GM12878 (cell line): ENCODE data around the gene DDC. TPM values are rescaled to one million over a fixed set of nuclear protein-coding genes. Genes with fewer than 3 reads are reported as not detected.

Experiments used
- ATAC-seq: fragments of 200-7000 bp; cut with Tn5 transposase; 3 replicates; pipeline ENCODE4 v1.9.1; 2020; ENCODE audit warnings: mild to moderate bottlenecking, moderate library complexity
- BruUV-seq: library from RNA; stranded (reverse); fragments of 400-500 nt; replicated peaks from 2 replicates; lab custom pipeline; 2021; lab: Mats Ljungman, UMichigan
- CTCF ChIA-PET: fragments of 300-600 bp; sonication (Branson Sonifier 250); formaldehyde crosslinking; extraction: SDS; loops from one replicate; lab custom pipeline; 2021; ENCODE audit warnings: inconsistent platforms; lab: Yijun Ruan, JAX
- POLR2A ChIA-PET: fragments of 350-600 bp; formaldehyde crosslinking; extraction: SDS; loops from one replicate; lab custom pipeline; 2021; ENCODE audit warnings: inconsistent platforms; lab: Charles Lee
- RAD21 ChIA-PET: fragments of 300-600 bp; sonication (Branson Sonifier 250); formaldehyde crosslinking; loops from one replicate; lab custom pipeline; 2023; ENCODE audit warnings: antibody characterized with exemption; ENCODE audit not compliant: unreplicated experiment; lab: Charles Lee
- SMC1A ChIA-PET: fragments of 300-600 bp; sonication (Branson Sonifier 250); formaldehyde crosslinking; loops from one replicate; lab custom pipeline; 2023; ENCODE audit not compliant: unreplicated experiment, uncharacterized antibody; lab: Charles Lee
- DNase-seq: peaks from one replicate; pipeline ENCODE4 v3.0.0-alpha.2; 2011; ENCODE audit warnings: low read depth, low spot score
- FAIRE-seq: peaks from 3 replicates; lab custom pipeline; 2011; peaks lifted over from hg19 to GRCh38; lab: Jason Lieb, UNC
- H2AFZ ChIP-seq: 2 replicates; pipeline ENCODE4 v1.6.0; 2011; ENCODE audit warnings: low read depth, low read length, control low read depth; ENCODE audit not compliant: control insufficient read depth
- H3K27ac ChIP-seq: 2 replicates; pipeline ENCODE4 v1.5.1; 2011; ENCODE audit warnings: control low read depth; ENCODE audit not compliant: control insufficient read depth, insufficient read depth
- H3K27me3 ChIP-seq, 2 experiments: replicated peaks in 1 of 2; 2 replicates each; pipeline versions ENCODE4 v1.6.0 to v1.6.1; 2011; ENCODE audit warnings: low read length in 1 of 2; ENCODE audit not compliant: control insufficient read depth in 2 of 2, insufficient read depth in 2 of 2
- H3K36me3 ChIP-seq, 2 experiments: 2 replicates each; pipeline ENCODE4 v1.5.1; 2011; ENCODE audit warnings: low read length in 1 of 2; ENCODE audit not compliant: control insufficient read depth in 2 of 2, insufficient read depth in 2 of 2
- H3K4me1 ChIP-seq: 2 replicates; pipeline ENCODE4 v1.6.1; 2011; ENCODE audit warnings: mild to moderate bottlenecking, low read length, moderate library complexity, mixed read lengths; ENCODE audit not compliant: control insufficient read depth, insufficient read depth
- H3K4me2 ChIP-seq: 2 replicates; pipeline ENCODE4 v1.6.0; 2011; ENCODE audit warnings: control low read depth; ENCODE audit not compliant: control insufficient read depth, insufficient read depth
- H3K4me3 ChIP-seq: fragments of 200-600 bp; sonication (generic); 2 replicates; pipeline ENCODE4 v1.5.1; 2016
- H3K79me2 ChIP-seq: 2 replicates; pipeline ENCODE4 v1.6.0; 2011; ENCODE audit warnings: low read length; ENCODE audit not compliant: control insufficient read depth, insufficient read depth
- H3K9ac ChIP-seq: 2 replicates; pipeline ENCODE4 v1.8.0; 2011; ENCODE audit warnings: low read length, control low read depth, mixed read lengths; ENCODE audit not compliant: control insufficient read depth, insufficient read depth
- H3K9me3 ChIP-seq: replicated peaks from 3 replicates; pipeline ENCODE4 v1.5.1; 2011; ENCODE audit warnings: mild to moderate bottlenecking, low read length; ENCODE audit not compliant: control insufficient read depth, insufficient read depth
- H4K20me1 ChIP-seq: 2 replicates; pipeline ENCODE4 v1.6.0; 2011; ENCODE audit not compliant: control insufficient read depth, insufficient read depth
- BCL11A ChIP-seq: IDR thresholded peaks from 2 replicates; pipeline ENCODE4 v1.6.1; 2011; ENCODE audit warnings: low read depth, low read length
- IKZF2 ChIP-seq, 2 experiments: fragments of 450-650 bp; IDR thresholded peaks; 2 replicates each; pipeline ENCODE4 v1.6.1; 2017; ENCODE audit warnings: mild to moderate bottlenecking in 2 of 2, moderate library complexity in 2 of 2
- MAX ChIP-seq: IDR thresholded peaks from 2 replicates; pipeline ENCODE4 v1.6.1; 2012; ENCODE audit warnings: low read depth, low read length, improper control_type of control experiment
- MYC ChIP-seq: IDR thresholded peaks from 2 replicates; pipeline ENCODE4 v1.6.1; 2011; ENCODE audit warnings: mild to moderate bottlenecking, low read length, moderate library complexity, inconsistent platforms; ENCODE audit not compliant: insufficient read depth, insufficient replicate concordance, insufficient read length, severe bottlenecking
- NFIC ChIP-seq: IDR thresholded peaks from 2 replicates; pipeline ENCODE4 v1.6.1; 2012; ENCODE audit warnings: low read depth, mild to moderate bottlenecking, inconsistent platforms, low read length, moderate library complexity
- NFYA ChIP-seq: IDR thresholded peaks from 2 replicates; pipeline ENCODE4 v1.6.1; 2011; ENCODE audit warnings: low read depth, mild to moderate bottlenecking, low read length, improper control_type of control experiment, borderline replicate concordance
- ZNF274 ChIP-seq: IDR thresholded peaks from one replicate; pipeline ENCODE4 v1.8.0; 2011; ENCODE audit not compliant: insufficient read length, insufficient read depth
- ZNF622 ChIP-seq: fragments of 450-650 bp; IDR thresholded peaks from 2 replicates; pipeline ENCODE4 v1.6.1; 2017; ENCODE audit warnings: mild to moderate bottlenecking, inconsistent platforms
- WGBS: methylation state at CpG from one replicate; pipeline ENCODE4 v1.1.6; 2016; ENCODE audit warnings: low lambda C conversion rate; ENCODE audit not compliant: insufficient replicate concordance, insufficient coverage; ENCODE audit errors: missing lambda C conversion rate; 5-methylcytosine and 5-hydroxymethylcytosine counted together
- in situ Hi-C: fragments of 300-500 bp; cut with MboI; formaldehyde crosslinking; loops from 9 replicates; pipeline ENCODE4 v1.14.3; 2018; ENCODE audit warnings: mixed read lengths
- intact Hi-C: fragments of 100-400 bp; cut with micrococcal nuclease; formaldehyde crosslinking; loops from one replicate; pipeline ENCODE4 v1.14.2; 2022; ENCODE audit not compliant: unreplicated experiment
- polyA plus RNA-seq, 11 experiments: library from polyadenylated mRNA; depleted of rRNA in 4 of 11; unstranded in 6 of 11; stranded (reverse) in 5 of 11; fragments of >200 nt; fragmentation: Nextera tagmentation in 4 of 11; fragmentation: Illumina TruSeq in 1 of 11; extraction: Ambion mirVana in 4 of 11; extraction: Trizol in 1 of 11; gene quantifications; 1 replicate in 1 of 11; 2 replicates in 10 of 11; pipeline versions ENCODE4 v1.2.1 to v1.2.3, GENCODE V29; 2011 to 2016; ENCODE audit warnings: inconsistent platforms in 2 of 11, missing spikeins in 2 of 11, low read depth in 1 of 11
- total RNA-seq, 4 experiments: library from RNA; depleted of rRNA in 3 of 4; stranded (reverse); fragments of >200 nt in 3 of 4; fragmentation: Illumina TruSeq in 1 of 4; extraction: Trizol in 1 of 4; gene quantifications; 2 replicates each; pipeline versions ENCODE4 v1.2.1 to v1.2.3, GENCODE V29; 2013 to 2021
- TF ChIP-seq, protein P1 (sequence below): IDR thresholded peaks from 2 replicates; pipeline ENCODE4 v1.6.1; 2011; ENCODE audit warnings: low read depth, low read length, improper control_type of control experiment, borderline replicate concordance

DDC gene
- total and polyA plus RNA-seq, 10 of the 15 experiments (the other 5 are each of a cell fraction or from before 2014, with no cell fraction given), result not detected

DNA sequence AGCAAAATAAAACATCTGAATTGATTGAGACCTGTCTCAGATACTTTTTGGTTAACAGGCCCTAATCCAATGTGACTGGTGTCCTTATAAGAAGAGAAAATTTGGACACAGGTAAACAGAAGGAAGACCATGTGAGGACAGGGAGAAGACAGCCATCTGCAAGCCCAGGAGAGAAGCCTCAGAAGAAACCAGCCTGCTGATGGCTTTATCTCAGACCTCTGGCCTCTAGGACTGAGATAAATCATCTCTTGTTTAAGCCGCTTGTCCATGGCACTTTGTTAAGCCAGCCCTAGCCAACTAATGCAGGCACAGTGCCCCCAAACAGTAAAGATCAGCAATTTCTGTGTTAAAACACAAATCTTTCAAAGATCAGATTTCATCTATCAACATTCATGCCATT lies 73.3 kb downstream of the DDC start:
- no peak for DNase-seq
- Histone ChIP-seq H2AFZ (no peak overlapping the region), H3K9me3 (no peaks in the 10 kb centered on the region)
- SMC1A ChIA-PET, result no interaction called here
- no peak for TF ChIP-seq IKZF2 (IDR thresholded peaks at IDR 0.05)
- TF ChIP-seq, protein P1, sequence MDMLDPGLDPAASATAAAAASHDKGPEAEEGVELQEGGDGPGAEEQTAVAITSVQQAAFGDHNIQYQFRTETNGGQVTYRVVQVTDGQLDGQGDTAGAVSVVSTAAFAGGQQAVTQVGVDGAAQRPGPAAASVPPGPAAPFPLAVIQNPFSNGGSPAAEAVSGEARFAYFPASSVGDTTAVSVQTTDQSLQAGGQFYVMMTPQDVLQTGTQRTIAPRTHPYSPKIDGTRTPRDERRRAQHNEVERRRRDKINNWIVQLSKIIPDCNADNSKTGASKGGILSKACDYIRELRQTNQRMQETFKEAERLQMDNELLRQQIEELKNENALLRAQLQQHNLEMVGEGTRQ, result no peak
- no peak for TF ChIP-seq NFIC
- no peak for TF ChIP-seq MYC
- TF ChIP-seq ZNF622, result no peak
- TF ChIP-seq BCL11A, result no peak
- no peak for TF ChIP-seq ZNF274
- TF ChIP-seq MAX, result no peak
- TF ChIP-seq NFYA, result no peak
- TF ChIP-seq, all 136 proteins: peak for 0
- FAIRE-seq (no peak), ATAC-seq (no peak)
- in situ Hi-C loops, result no loop called here
- H3K4me3 ChIP-seq, result no peak overlapping the region
- no peak overlapping the region for H3K9ac ChIP-seq
- intact Hi-C loops, result no loop called here
- 58% methylated on average over 1 of the region's 1 CpG for WGBS
- no TSS peak for BruUV-seq
- no peak overlapping the region for H3K4me2 ChIP-seq
- H3K79me2 ChIP-seq, result no peaks in the 10 kb centered on the region
- H4K20me1 ChIP-seq, result no peaks in the 10 kb centered on the region
- no peak overlapping the region for H3K27ac ChIP-seq
- CTCF ChIA-PET, result no interaction called here
- no peaks in the 10 kb centered on the region for H3K36me3 ChIP-seq
- POLR2A ChIA-PET, result no interaction called here
- no peaks in the 10 kb centered on the region for H3K4me1 ChIP-seq
- RAD21 ChIA-PET, result no interaction called here
- H3K27me3 ChIP-seq, result peaks cover 0 to under 1% of the 10 kb centered on the region in 2 experiments; a peak in 2 of 4 replicates
